NCI-H226 (cell line): ENCODE results near the gene UBE2A.
A peak's percentile ranks its signal among the peaks of the same experiment; 100 is the strongest.

Experiments
- DNase-seq: peaks from one replicate; pipeline ENCODE4 v3.0.0-alpha.2; 2015

The UBE2A gene

GRCh38 chrX:119574394-119575266, at the start of gene UBE2A:
Gene UBE2A, plus strand, starts transcription at chrX:119574563. Its CDS starts 149 bp downstream, at chrX:119574712.
- peak; percentile 66 for DNase-seq

GRCh38 chrX:119529345-119530276, 44.8 kb upstream of the UBE2A start:
- DNase-seq, result no peak

- DNase-seq, result no peak
Measured at GRCh38 chrX:119537487-119537886, 36.9 kb upstream of the UBE2A start.

GRCh38 chrX:119539872-119540271, 34.5 kb upstream of the UBE2A start:
- no peak for DNase-seq

- peak; percentile 67 for DNase-seq
Measured at GRCh38 chrX:119541188-119541587, 33.2 kb upstream of the UBE2A start.

GRCh38 chrX:119549327-119550016, 24.9 kb upstream of the UBE2A start:
- DNase-seq, result no peak

- DNase-seq, result peak; percentile 37
Measured at GRCh38 chrX:119552508-119552907, 21.9 kb upstream of the UBE2A start.

GRCh38 chrX:119565107-119565663, 9.2 kb upstream of the UBE2A start, which contains the start of gene STEEP1:
Gene STEEP1, minus strand, starts transcription at chrX:119565409. Its CDS starts 54 bp downstream, at chrX:119565355.
- peak; percentile 82 for DNase-seq

GRCh38 chrX:119570351-119570835, 4.0 kb upstream of the UBE2A start:
- DNase-seq, result no peak

- no peak for DNase-seq
Measured at GRCh38 chrX:119573222-119573621, 1.1 kb upstream of the UBE2A start.

GRCh38 chrX:119573840-119574393, 446 bp upstream of the UBE2A start:
- DNase-seq, result peak; percentile 3

- no peak for DNase-seq
Measured at GRCh38 chrX:119579414-119579813, 5.1 kb downstream of the UBE2A start.

- no peak for DNase-seq
Measured at GRCh38 chrX:119583431-119584059, 9.2 kb downstream of the UBE2A start.

- no peak for DNase-seq
Measured at GRCh38 chrX:119589810-119590209, 15.4 kb downstream of the UBE2A start.

GRCh38 chrX:119602701-119603255, 28.4 kb downstream of the UBE2A start:
- DNase-seq, result no peak

- DNase-seq, result no peak
Measured at GRCh38 chrX:119604766-119605463, 30.6 kb downstream of the UBE2A start.

GRCh38 chrX:119605464-119606279, 31.3 kb downstream of the UBE2A start:
- DNase-seq, result no peak

- peak; percentile 73 for DNase-seq
Measured at GRCh38 chrX:119606280-119607017, 32.1 kb downstream of the UBE2A start, which contains the start of gene NKRF. Gene NKRF, minus strand, starts transcription at chrX:119606424.

GRCh38 chrX:119607018-119607389, 32.6 kb downstream of the UBE2A start:
- no peak for DNase-seq
